Fibroblast of lung (primary cell): Measurements from ENCODE around the gene DNASE1. TPM values are rescaled to one million over a fixed set of nuclear protein-coding genes. Genes with fewer than 3 reads are reported as not detected.

ENCODE experiments used
- DNase-seq, 2 donors: peaks; one replicate each; pipeline versions ENCODE4 v3.0.0 to v3.0.0-alpha.2; 2010; ENCODE audit warnings: low read depth in 2 of 2
- H2AFZ ChIP-seq: 2 replicates; pipeline ENCODE4 v1.5.1; 2012; ENCODE audit warnings: low read length, control low read depth, inconsistent platforms
- H3K27ac ChIP-seq: 2 replicates; pipeline ENCODE4 v1.5.1; 2011; ENCODE audit warnings: low read length, control low read depth; ENCODE audit not compliant: insufficient read depth
- H3K27me3 ChIP-seq: 2 replicates; pipeline ENCODE4 v1.5.1; 2011; ENCODE audit warnings: mild to moderate bottlenecking, low read length; ENCODE audit not compliant: control insufficient read depth, insufficient read depth
- H3K36me3 ChIP-seq: 2 replicates; pipeline ENCODE4 v1.5.1; 2011; ENCODE audit warnings: low read length; ENCODE audit not compliant: control insufficient read depth, insufficient read depth
- H3K4me1 ChIP-seq: 2 replicates; pipeline ENCODE4 v1.5.1; 2011; ENCODE audit warnings: low read length; ENCODE audit not compliant: control insufficient read depth, insufficient read depth; ENCODE audit errors: extremely low read depth
- H3K4me2 ChIP-seq: 2 replicates; pipeline ENCODE4 v1.5.1; 2011; ENCODE audit warnings: low read length, control low read depth; ENCODE audit not compliant: insufficient read depth; ENCODE audit errors: extremely low read depth
- H3K4me3 ChIP-seq, 4 experiments: fragments of 200-600 bp in 1 of 4; sonication (generic) in 1 of 4; replicated peaks in 1 of 4; 2 replicates each; pipeline ENCODE4 v1.5.1; 2011 to 2016; ENCODE audit warnings: low read length in 4 of 4, low read depth in 3 of 4, mild to moderate bottlenecking in 3 of 4, control low read depth in 2 of 4, inconsistent platforms in 1 of 4, mixed read lengths in 1 of 4; ENCODE audit not compliant: insufficient read depth in 1 of 4; ENCODE audit errors: control extremely low read depth in 1 of 4
- H3K79me2 ChIP-seq: 2 replicates; pipeline ENCODE4 v1.5.1; 2012; ENCODE audit warnings: mild to moderate bottlenecking, low read length, inconsistent platforms; ENCODE audit not compliant: control insufficient read depth, insufficient read depth
- H3K9ac ChIP-seq: 2 replicates; pipeline ENCODE4 v1.5.1; 2011; ENCODE audit warnings: mild to moderate bottlenecking, low read length, control low read depth; ENCODE audit not compliant: insufficient read depth
- H3K9me3 ChIP-seq: 2 replicates; pipeline ENCODE4 v1.5.1; 2012; ENCODE audit warnings: low read depth, low read length; ENCODE audit not compliant: control insufficient read depth, insufficient read depth
- H4K20me1 ChIP-seq: 2 replicates; pipeline ENCODE4 v1.5.1; 2011; ENCODE audit warnings: low read length; ENCODE audit not compliant: control insufficient read depth, insufficient read depth; ENCODE audit errors: extremely low read depth
- EZH2 ChIP-seq: IDR thresholded peaks from 2 replicates; pipeline ENCODE4 v1.5.1; 2012; ENCODE audit warnings: low read length, control low read depth, mild to moderate bottlenecking; ENCODE audit errors: missing control alignments
- polyA plus RNA-seq, 2 donors: library from polyadenylated mRNA; depleted of rRNA in 1 of 2; stranded (reverse) in 1 of 2; unstranded in 1 of 2; fragments of >200 nt; gene quantifications; 2 replicates each; pipeline ENCODE4 v1.2.1, GENCODE V29; 2011 to 2012; ENCODE audit warnings: missing spikeins in 1 of 2
- total RNA-seq: library from RNA; depleted of rRNA; stranded (reverse); fragments of >200 nt; gene quantifications from 2 replicates; pipeline ENCODE4 v1.2.1, GENCODE V29; 2014
- TF ChIP-seq, protein P1 (sequence below), 2 donors: IDR thresholded peaks in 1 of 2; conservative IDR thresholded peaks in 1 of 2; 1 replicate in 1 of 2; 2 replicates in 1 of 2; pipeline ENCODE4 v1.5.1; 2011 to 2012; ENCODE audit warnings: low read length in 2 of 2, control low read depth in 1 of 2, inconsistent platforms in 1 of 2, low read depth in 1 of 2, mild to moderate bottlenecking in 1 of 2

Gene DNASE1
- total and polyA plus RNA-seq, 2 donors (not counting 1 experiment from before 2014, with no cell fraction given), result 2.9 to 29.1 TPM

DNA sequence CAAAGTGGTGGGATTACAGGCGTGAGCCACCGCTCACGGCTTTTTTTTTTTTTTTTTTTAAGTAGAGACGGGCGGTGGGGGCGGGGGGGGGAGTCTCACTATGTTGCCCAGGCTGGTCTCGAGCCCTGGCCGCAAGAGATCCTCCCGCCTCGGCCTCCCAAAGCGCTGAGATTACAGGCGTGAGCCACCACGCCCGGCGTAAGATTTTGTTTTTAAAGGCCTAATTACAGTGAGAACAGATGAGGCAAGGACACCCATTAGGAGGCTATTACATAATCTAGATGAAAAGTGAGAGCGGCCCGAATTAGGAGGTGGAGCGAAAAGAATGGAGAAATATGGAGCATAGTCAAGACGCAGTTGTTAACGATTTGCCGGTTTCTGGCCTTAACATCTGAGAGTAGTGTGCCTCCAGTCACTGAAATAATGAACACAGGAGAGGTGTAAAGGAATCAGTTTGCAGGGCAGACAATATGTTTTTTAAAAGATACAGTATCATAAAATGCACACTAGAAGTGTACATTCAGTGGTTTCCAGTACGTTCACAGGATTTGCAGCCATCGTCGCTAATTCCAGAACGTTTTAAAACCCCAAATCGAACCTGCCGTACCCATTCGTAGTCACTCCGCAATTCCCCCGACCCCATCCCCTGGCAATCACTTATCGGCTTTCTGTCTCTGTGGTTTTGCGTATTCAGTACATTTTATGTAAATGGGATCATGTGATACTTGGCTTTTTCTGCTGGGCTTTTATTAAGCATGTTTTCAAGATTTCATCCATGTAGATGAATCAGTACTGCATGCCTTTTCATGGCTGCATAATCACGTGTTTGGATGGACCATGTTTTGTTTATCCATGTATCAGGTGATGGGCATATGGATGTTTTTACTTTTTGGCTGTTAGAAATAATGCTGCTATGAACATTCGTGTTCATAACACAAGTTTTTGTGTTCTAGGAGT lies 41.7 kb upstream of the DNASE1 start:
- Histone ChIP-seq H3K79me2 (peaks cover 34% of the 10 kb centered on the region), H4K20me1 (no peaks in the 10 kb centered on the region), H3K9me3 (no peaks in the 10 kb centered on the region), H3K4me3 (peak overlapping the region; percentile 26 to 97 (median 82)), H3K9ac (no peak overlapping the region), H3K36me3 (no peaks in the 10 kb centered on the region), H3K4me1 (no peaks in the 10 kb centered on the region), H3K27ac (no peak overlapping the region), H3K27me3 (no peaks in the 10 kb centered on the region), H3K4me2 (peak overlapping the region; percentile 66), H2AFZ (no peak overlapping the region)
- no peak for DNase-seq
- TF ChIP-seq, protein P1, sequence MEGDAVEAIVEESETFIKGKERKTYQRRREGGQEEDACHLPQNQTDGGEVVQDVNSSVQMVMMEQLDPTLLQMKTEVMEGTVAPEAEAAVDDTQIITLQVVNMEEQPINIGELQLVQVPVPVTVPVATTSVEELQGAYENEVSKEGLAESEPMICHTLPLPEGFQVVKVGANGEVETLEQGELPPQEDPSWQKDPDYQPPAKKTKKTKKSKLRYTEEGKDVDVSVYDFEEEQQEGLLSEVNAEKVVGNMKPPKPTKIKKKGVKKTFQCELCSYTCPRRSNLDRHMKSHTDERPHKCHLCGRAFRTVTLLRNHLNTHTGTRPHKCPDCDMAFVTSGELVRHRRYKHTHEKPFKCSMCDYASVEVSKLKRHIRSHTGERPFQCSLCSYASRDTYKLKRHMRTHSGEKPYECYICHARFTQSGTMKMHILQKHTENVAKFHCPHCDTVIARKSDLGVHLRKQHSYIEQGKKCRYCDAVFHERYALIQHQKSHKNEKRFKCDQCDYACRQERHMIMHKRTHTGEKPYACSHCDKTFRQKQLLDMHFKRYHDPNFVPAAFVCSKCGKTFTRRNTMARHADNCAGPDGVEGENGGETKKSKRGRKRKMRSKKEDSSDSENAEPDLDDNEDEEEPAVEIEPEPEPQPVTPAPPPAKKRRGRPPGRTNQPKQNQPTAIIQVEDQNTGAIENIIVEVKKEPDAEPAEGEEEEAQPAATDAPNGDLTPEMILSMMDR (conservative IDR thresholded peaks at IDR 0.05 in 1 of 2, IDR thresholded peaks at IDR 0.05 in 1 of 2; ENCODE audit: low read depth in 1 of 2, low read length in 2 of 2), result no peak
- no peak for TF ChIP-seq EZH2

DNA sequence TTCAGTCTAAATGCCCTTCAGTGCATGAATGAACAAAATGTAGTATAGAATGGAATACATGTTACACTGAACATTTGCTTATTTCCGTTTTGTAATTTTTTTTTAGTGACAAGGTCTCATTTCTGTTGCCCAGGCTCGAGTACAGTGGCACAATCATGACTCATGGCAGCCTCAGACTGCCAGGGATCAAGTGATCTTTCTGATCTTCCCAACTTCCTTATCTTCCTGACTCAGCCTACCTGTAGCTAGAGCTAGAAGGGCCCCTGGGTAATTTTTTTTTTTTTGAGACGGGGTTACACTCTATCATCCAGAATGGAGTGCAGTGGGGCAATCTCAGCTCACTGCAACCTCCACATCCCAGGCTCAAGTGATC lies 35.7 kb upstream of the DNASE1 start:
- Histone ChIP-seq H3K9ac (no peak overlapping the region), H3K27me3 (no peaks in the 10 kb centered on the region), H3K4me2 (no peak overlapping the region), H3K79me2 (peaks cover 15% of the 10 kb centered on the region), H3K27ac (no peak overlapping the region), H3K36me3 (no peaks in the 10 kb centered on the region), H3K4me1 (no peaks in the 10 kb centered on the region), H4K20me1 (no peaks in the 10 kb centered on the region), H3K4me3 (no peak overlapping the region), H2AFZ (no peak overlapping the region), H3K9me3 (no peaks in the 10 kb centered on the region)
- no peak for DNase-seq
- no peak for TF ChIP-seq EZH2
- TF ChIP-seq, protein P1 (conservative IDR thresholded peaks at IDR 0.05 in 1 of 2, IDR thresholded peaks at IDR 0.05 in 1 of 2; ENCODE audit: low read depth in 1 of 2, low read length in 2 of 2), result no peak

- Histone ChIP-seq H2AFZ (no peak overlapping the region), H3K27me3 (no peaks in the 10 kb centered on the region), H3K79me2 (no peaks in the 10 kb centered on the region), H3K36me3 (no peaks in the 10 kb centered on the region), H3K4me3 (no peak overlapping the region), H3K9ac (no peak overlapping the region), H3K9me3 (no peaks in the 10 kb centered on the region), H4K20me1 (no peaks in the 10 kb centered on the region), H3K4me1 (no peaks in the 10 kb centered on the region), H3K4me2 (no peak overlapping the region), H3K27ac (no peak overlapping the region)
- no peak for TF ChIP-seq EZH2
- TF ChIP-seq, protein P1 (conservative IDR thresholded peaks at IDR 0.05 in 1 of 2, IDR thresholded peaks at IDR 0.05 in 1 of 2; ENCODE audit: low read depth in 1 of 2, low read length in 2 of 2), result no peak
- DNase-seq, result peak in 1 of 2 donors; percentile 19
These were observed 30.8 kb upstream of the DNASE1 start for GRCh38 chr16:3623642-3624041.
